IPS DF 4.7 (cell line): ENCODE results near the gene KAT6B.
"Not testable (repeated sequence)": the region's sequence is repeated elsewhere in the genome, so short reads cannot be mapped to it uniquely, and the experiment has no call there.

Experiments
- DNase-seq: peaks from one replicate; pipeline ENCODE4 v3.0.0-alpha.2; 2013; ENCODE audit warnings: low spot score; ENCODE audit errors: extremely low read depth

KAT6B gene

DNA sequence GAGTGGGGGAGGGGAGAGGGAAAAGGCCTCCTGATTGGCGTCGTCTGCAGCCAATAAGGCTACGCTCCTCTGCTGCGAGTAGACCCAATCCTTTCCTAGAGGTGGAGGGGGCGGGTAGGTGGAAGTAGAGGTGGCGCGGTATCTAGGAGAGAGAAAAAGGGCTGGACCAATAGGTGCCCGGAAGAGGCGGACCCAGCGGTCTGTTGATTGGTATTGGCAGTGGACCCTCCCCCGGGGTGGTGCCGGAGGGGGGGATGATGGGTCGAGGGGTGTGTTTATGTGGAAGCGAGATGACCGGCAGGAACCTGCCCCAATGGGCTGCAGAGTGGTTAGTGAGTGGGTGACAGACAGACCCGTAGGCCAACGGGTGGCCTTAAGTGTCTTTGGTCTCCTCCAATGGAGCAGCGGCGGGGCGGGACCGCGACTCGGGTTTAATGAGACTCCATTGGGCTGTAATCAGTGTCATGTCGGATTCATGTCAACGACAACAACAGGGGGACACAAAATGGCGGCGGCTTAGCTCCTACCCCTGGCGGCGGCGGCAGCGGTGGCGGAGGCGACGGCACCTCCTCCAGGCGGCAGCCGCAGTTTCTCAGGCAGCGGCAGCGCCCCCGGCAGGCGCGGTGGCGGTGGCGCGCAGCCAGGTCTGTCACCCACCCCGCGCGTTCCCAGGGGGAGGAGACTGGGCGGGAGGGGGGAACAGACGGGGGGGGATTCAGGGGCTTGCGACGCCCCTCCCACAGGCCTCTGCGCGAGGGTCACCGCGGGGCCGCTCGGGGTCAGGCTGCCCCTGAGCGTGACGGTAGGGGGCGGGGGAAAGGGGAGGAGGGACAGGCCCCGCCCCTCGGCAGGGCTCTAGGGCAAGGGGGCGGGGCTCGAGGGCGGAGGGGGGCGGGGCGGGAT, at the start of gene KAT6B:
Gene KAT6B (plus strand): TSS at position 459 of the 903 bp plus-strand sequence. CDS start 16,258 bp downstream, outside the sequence.
- peak; percentile 100 for DNase-seq

DNA sequence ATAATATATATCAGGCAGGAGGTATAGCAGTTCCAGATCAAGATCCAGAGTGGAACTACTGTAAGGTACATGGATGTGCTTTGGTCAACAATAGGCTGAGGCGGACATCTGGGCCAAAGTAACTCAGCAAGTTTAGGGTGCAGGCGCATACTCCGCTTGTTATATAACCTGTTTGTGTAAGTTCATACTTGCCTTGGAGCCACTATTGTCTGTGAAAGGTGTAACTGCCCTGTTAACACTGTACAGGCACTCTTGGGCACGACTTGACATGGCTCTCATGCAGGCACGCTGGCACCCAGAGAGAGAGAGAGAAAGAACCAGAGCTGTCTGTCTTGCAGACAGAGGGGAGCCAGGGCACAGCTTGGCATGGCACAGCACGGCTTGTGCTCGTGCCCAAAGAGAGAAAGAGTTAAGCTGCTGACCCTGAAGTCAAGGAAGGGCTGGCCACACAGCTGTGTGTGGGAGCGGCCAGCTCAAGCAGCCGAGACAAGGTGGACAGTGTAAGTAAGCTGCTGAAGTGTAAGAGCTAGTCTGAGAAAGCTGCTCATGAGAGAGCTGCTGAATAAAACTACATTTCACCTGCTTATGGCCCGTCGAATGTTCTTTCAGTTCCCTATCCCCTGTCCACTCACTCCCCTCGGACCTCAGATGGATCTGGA, 47.8 kb upstream of the KAT6B start:
- no peak for DNase-seq

DNA sequence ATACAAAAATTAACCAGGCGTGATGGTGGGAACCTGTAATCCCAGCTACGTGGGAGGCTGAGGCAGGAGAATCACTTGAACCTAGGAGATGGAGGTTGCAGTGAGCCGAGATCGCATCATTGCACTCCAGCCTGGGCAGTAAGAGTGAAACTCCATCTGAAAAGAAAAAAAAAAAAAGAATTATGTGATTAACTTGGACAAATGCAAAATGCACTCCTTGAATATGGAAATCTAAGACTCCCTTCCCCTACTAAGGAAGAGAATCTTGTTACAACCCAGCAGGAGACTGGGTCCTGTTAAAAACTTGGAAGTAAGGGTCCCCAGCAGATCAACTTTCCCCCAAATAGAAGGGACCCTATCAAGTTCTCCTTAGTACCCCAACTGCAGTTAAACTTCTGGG, 44.5 kb upstream of the KAT6B start:
- not testable (repeated sequence) for DNase-seq

DNA sequence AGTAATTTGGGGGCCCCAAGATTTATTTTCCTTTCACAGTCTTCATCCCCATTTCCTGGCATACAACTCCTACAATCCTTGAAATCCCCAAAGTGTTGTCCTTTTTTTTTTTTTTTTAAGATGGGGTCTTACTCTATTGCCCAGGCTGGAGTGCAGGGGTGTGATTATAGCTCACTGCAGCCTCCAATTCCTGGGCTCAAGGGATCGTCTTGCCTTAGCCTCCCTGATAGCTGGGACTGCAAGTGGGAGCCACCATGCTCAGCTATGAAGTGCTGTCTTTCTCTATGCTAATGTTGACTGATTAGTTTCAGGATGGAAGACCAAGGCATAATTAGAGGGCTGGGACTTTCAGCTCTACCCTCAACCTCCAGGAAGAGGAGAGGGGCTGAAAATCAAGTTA, 41.9 kb upstream of the KAT6B start:
- DNase-seq: no peak

DNA sequence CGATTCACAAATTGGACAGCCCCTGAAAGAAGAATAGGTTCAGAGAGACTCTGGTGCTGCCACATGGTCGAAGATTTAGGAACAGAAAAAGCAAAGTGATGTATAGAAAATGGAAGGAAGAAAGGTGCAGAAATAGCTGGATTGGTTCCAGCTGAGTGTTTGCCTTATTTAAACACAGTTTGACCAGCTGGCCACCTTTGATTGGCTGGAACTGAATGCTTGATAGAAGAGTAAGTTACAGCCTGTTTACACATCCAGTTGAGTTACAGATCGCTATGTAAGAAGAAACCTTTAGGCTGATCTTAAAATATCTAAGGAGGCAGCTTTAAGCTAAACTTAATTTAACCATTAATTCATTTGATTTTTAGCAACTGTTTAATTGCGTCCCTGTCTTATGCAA, 40.3 kb upstream of the KAT6B start:
- no peak for DNase-seq

DNA sequence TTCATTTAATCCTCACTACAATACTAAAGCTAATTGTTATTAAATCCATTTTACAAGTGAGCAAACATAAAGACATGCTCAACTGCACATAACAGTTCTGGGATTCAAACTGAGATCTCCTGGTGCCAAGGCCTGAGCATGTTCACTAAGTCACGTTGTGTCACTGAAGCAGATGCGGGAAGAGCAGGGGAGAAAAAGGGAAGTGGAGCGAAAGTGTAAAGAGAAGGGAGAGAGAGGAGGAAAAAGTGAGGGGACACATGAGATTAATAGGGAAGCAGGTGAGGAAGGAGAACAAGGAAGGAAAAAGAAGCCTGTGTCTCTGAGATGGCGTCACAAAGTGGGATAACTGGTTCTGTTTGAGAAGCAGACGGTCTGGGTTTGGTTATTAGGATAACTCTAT, 38.9 kb upstream of the KAT6B start:
- no peak for DNase-seq

DNA sequence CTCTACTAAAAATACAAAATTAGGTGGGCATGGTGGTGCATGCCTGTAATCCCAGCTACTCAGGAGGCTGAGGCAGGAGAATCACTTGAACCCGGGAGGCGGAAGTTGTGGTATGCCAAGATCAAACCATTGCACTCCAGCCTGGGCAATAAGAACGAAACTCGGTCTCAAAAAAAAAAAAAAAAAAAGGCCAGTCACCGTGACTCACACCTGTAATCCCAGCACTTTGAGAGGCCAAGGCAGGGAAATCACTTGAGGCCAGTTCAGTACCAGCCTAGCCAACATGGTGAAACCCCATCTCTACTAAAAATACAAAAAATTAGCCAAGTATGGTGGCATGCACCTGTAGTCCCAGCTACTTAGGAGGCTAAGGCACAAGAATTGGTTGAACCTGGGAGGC, 34.4 kb upstream of the KAT6B start:
- not testable (repeated sequence) for DNase-seq

- DNase-seq: no peak
These were observed 33.7 kb upstream of the KAT6B start for GRCh38 chr10:74792726-74793125.

DNA sequence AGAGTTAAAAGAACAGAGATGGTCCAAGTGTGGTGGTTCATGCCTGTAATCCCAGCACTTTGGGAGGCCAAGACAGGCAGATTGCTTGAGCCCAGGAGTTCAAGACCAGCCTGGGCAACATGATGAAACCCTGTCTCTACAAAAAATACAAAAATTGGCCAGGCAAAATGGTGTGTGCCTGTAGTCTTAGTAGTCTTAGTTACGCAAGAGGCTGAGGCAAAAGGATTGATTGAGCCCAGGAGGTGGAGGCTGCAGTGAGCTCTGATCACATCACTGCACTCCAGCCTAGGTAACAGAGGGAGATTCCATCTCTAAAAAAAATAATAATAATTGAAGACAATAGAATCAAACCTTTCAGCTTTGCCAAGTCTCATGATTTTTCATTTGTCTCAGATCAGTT, 33.2 kb upstream of the KAT6B start:
- not testable (repeated sequence) for DNase-seq

DNA sequence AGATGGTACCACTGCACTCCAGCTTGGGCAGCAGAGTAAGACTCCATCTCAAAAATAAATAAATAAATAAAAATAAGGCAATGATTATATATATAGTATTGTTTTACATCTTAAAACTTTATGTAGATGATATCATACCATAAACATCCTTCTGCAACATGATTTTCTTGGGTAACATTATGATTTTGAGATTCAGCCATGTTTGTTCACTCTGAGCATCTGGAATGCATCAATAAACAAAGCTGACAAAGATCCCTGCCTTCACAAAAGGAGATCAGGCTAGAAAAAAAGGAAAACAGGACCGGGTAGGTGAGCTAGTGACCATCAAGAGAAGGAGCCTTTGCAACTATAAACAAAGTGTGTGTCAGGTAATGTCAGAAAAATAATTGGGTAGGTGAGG, 31.9 kb upstream of the KAT6B start:
- DNase-seq: no peak

DNA sequence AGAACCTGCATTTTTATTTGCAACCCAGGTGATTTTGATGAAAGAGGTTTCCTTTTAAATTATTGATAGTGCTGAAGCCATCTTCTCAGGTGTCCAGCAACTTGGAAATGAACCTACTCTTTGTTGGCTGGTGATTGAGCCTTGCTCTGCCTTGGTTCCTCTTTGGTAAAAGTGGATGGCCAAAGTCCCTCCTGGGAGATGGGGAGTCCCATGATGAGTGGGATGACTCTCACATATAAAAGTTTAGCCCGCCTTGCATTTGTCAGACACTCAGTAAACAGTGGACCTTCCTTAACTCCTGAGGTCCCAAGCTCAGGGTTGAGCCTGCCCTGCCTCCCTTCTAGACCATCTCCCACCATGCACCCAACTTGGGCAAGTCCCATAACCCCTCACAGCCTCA, 28.9 kb upstream of the KAT6B start:
- DNase-seq: no peak

DNA sequence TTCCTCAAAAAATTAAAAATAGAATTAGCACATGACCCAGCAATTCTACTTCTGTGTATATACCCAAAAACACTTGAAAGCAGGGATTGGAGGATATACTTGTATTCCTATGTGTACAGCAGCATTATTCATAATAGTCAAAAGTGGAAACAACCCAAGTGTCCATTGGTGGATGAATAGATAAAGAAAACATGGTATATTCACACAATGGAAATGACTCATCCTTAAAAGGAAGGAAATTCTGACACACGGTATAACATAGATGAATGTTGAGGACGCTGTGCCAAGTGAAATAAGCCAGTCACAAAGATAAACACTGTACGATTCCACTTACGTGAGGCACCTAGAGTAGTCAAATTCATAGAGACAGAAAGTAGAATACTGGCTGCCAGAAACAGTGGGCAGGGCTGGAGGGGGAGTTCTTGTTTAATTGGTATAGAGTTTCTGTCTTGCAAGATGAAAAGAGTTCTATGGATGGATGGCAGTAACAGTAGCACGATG, 26.6 kb upstream of the KAT6B start:
- no peak for DNase-seq

DNA sequence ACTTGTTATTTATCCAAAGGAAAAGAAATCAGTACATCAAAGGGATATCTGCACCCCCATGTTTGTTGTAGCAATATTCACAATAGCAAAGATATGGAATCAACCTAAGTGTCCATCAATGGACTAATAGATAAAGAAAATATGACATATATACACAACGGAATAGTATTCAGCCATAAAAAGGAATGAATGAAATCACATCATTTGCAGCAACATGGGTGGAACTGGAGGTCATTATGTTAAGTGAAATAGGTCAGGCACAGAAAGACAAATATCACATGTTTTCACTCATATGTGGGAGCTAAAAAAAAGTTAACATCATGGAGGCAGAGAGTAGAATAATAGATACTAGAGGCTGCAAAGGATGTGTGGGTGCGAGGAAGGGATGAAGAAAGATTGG, 25.0 kb upstream of the KAT6B start:
- DNase-seq: no peak

GRCh38 chr10:74808501-74808900, 17.9 kb upstream of the KAT6B start:
- no peak for DNase-seq

DNA sequence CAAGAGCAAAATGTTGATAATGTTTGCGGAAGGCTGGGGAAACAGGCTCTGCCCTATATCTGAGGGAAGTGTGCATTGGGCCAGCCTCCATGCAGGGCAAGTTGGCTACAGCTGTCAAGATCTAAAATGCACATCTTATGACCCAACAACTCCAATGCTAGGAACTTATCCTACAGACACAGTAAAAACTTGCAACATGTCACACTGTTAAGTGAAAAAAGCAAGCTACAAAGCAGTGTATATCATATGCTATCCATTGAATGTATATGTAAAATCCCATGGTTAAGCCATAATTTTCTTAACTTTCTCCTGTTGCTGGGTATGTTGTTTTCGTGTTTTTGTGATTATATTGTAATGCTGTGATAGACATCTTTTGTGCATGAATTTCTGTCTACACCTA, 16.3 kb upstream of the KAT6B start:
- no peak for DNase-seq

- DNase-seq: no peak
These were observed 12.8 kb upstream of the KAT6B start for GRCh38 chr10:74813381-74814259.

- no peak for DNase-seq
These were observed 11.6 kb upstream of the KAT6B start for GRCh38 chr10:74814797-74815196.

- DNase-seq: no peak
These were observed 9.4 kb upstream of the KAT6B start for GRCh38 chr10:74816824-74817498.

DNA sequence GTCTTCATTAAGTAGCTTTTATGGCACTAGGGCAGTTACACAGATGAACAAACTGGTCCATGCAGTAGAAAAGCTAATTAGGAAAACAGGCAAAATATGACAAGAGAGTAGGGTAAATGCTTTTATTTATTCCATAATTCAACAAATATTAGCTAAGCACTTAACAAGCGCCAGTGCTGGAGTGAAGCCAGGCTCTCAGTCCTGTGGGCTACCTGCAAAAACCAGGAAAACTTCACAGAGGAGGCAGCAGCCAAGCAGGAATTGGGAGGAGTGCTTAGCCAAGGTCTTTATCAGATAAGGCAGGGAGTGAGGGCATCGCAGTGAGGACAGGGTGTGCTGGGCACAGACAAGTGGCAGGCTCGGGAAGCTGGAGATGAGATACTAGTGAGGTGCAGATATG, 4.9 kb upstream of the KAT6B start:
- DNase-seq: no peak

DNA sequence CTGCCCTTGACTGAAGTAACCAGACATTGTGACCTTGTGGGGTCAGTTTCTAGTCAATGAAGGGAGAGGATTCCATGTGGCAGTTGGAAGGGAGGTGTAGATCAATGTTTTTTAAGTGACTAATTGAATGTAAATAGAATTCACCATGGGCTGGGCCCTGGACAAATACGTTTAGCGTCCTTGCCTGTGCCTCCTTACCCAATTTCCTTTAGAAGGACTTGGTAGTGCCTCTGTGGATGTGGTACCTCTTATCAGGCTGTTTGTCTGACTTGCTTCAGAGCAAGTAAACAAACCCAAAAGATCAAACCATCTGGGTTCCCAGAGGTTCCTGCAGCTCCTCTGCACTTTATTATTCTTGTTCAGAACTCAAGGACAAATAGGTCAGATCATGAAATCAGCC, 4.3 kb upstream of the KAT6B start:
- no peak for DNase-seq

DNA sequence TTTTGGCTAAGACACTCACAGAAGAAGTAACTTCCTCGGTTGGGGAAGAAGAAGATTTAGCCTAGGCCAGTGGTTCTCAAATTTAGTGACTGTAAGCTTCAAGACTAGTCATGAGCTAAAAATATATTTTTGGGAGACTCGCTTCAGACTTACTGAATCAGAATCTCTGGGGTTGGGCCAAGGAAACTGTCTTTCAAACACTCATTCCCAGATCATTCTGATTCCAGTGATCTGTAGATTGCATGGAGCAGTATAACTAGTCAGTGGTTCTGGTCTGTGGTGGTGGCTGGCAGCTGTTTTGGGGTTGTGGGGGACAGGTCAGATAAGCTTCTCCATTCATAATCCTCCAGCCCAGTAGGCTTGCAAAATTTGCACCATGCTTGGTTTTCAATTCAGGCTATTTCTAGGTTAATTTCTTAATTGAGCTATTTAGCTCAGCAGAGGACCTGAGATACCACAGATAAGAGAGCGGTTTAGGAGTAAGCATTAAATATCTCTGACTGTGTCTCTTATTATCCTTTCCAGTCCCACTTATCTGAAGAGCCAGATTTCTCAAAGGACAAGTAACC, 3.8 kb upstream of the KAT6B start:
- no peak for DNase-seq
